Cardiac fibroblast (primary cell): ENCODE results near the gene PPP3CA.

ENCODE experiments used
- DNase-seq, 2 donors: peaks; one replicate each; pipeline versions ENCODE4 v3.0.0 to v3.0.0-alpha.2; 2010; ENCODE audit warnings: low read depth in 2 of 2
- H3K4me3 ChIP-seq, 2 donors: replicated peaks in 1 of 2; 1 replicate in 1 of 2; 2 replicates in 1 of 2; pipeline ENCODE4 v1.5.1; 2011; ENCODE audit warnings: low read depth in 2 of 2, low read length in 2 of 2, mild to moderate bottlenecking in 2 of 2, moderate library complexity in 1 of 2
- CTCF ChIP-seq: IDR thresholded peaks from one replicate; pipeline ENCODE4 v1.5.1; 2011; ENCODE audit warnings: low read depth, mild to moderate bottlenecking, low read length, inconsistent platforms

PPP3CA gene

GRCh38 chr4:101264512-101264911 lies 82.8 kb downstream of the PPP3CA start:
- DNase-seq, result no peak
- TF ChIP-seq CTCF, result no peak
- no peak overlapping the region for H3K4me3 ChIP-seq

- no peak for TF ChIP-seq CTCF
- H3K4me3 ChIP-seq, result no peak overlapping the region
- no peak for DNase-seq
Measured at GRCh38 chr4:101262683-101263082, 84.6 kb downstream of the PPP3CA start.

GRCh38 chr4:101259876-101260275 lies 87.5 kb downstream of the PPP3CA start:
- TF ChIP-seq CTCF, result no peak
- peak in 1 of 2 donors; percentile 36 for DNase-seq

GRCh38 chr4:101258883-101259282 lies 88.4 kb downstream of the PPP3CA start:
- no peak overlapping the region for H3K4me3 ChIP-seq
- DNase-seq, result no peak
- TF ChIP-seq CTCF, result no peak

More at GRCh38 chr4:101259876-101260275, 87.5 kb downstream of the PPP3CA start:
- no peak overlapping the region for H3K4me3 ChIP-seq

- TF ChIP-seq CTCF, result no peak
- DNase-seq, result no peak
- H3K4me3 ChIP-seq, result no peak overlapping the region
Measured at GRCh38 chr4:101256222-101256621, 91.1 kb downstream of the PPP3CA start.

- TF ChIP-seq CTCF, result no peak
- DNase-seq, result no peak
Measured at GRCh38 chr4:101254776-101255175, 92.5 kb downstream of the PPP3CA start.

GRCh38 chr4:101253121-101253520 lies 94.2 kb downstream of the PPP3CA start:
- no peak for TF ChIP-seq CTCF
- no peak overlapping the region for H3K4me3 ChIP-seq
- DNase-seq, result no peak

More at GRCh38 chr4:101254776-101255175, 92.5 kb downstream of the PPP3CA start:
- H3K4me3 ChIP-seq, result no peak overlapping the region
